Measurements from ENCODE around the gene INHA.

- TF ChIP-seq YY1 (IDR thresholded peaks at IDR 0.05): no peak
- TF ChIP-seq CTCF (IDR thresholded peaks at IDR 0.05; ENCODE audit: low read depth, low read length, missing input control): peak; percentile 99
- TF ChIP-seq MAX (IDR thresholded peaks at IDR 0.05): no peak
- no peak for TF ChIP-seq HNF4G (IDR thresholded peaks at IDR 0.05)
- no peak for TF ChIP-seq REST (IDR thresholded peaks at IDR 0.05)
- TF ChIP-seq RAD21 (IDR thresholded peaks at IDR 0.05): peak; percentile 99
- no peak for TF ChIP-seq SP1 (IDR thresholded peaks at IDR 0.05)
- no peak for TF ChIP-seq GABPA (IDR thresholded peaks at IDR 0.05 in 1 of 2, conservative IDR thresholded peaks at IDR 0.05 in 1 of 2)
- no peak for TF ChIP-seq EGR1 (IDR thresholded peaks at IDR 0.05; ENCODE audit: low read depth in 2 of 2)
- no peak for TF ChIP-seq TAF1 (conservative IDR thresholded peaks at IDR 0.05)
- TF ChIP-seq RXRA (IDR thresholded peaks at IDR 0.05): no peak
- no peak for TF ChIP-seq HNF4A (conservative IDR thresholded peaks at IDR 0.05)
- TF ChIP-seq JUND (IDR thresholded peaks at IDR 0.05): no peak
- TF ChIP-seq ATF3 (IDR thresholded peaks at IDR 0.05): no peak
Observed at GRCh38 chr2:219530048-219530963, 41.8 kb upstream of the INHA start.
